Astrocyte of the hippocampus (primary cell): Measurements from ENCODE around the gene ARHGEF10L.
A peak's percentile ranks its signal among the peaks of the same experiment; 100 is the strongest.

ENCODE experiments used
- DNase-seq: peaks from one replicate; pipeline ENCODE4 v3.0.0; 2011; ENCODE audit warnings: low read depth, low spot score

Gene ARHGEF10L

GRCh38 chr1:17523321-17524041 is 16.0 kb upstream of the ARHGEF10L start:
- no peak for DNase-seq

- DNase-seq = no peak
These were observed 14.9 kb upstream of the ARHGEF10L start for GRCh38 chr1:17524645-17525044.

GRCh38 chr1:17525996-17526686 is 13.4 kb upstream of the ARHGEF10L start:
- DNase-seq = no peak

DNA sequence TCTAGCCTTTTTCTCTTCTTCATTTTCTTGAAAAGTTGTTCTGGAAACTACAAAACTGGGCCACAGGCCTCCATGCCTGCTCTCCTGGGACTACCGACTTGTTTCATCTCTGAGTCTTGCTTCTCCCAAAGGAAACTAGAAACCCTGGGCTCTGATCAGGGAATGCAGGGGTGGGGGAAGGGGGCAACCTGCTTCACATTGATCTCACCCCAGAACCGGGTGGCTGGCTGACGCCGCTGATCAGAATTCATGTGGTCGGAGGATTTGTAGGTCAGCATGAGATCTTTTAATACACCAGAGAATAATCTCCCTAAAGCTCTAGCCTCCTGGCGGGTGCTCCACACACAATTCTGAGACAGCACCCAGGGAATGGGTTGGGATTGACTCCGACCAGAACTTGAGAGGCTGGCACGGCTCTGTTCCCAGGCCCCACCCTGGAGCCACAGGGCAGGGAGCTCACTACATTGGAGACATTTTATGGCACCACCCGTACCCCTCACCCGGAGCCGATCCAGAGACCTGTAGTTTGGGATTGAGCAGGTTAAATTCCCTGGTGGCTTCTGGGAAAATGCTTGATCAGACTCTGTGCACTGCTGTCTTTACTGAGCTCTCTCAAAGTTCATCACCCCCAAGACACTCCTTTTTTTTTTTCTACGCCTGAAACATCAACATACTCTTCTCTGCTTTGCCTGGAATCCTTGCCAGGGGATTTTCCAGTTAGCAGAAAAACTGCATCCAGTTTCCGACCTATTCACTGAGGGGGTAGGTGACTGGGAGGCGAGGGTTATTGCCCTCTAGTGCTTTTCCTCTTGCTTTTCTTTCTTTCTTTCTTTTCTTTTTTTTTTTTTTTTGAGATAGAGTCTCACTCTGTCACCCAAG is 12.2 kb upstream of the ARHGEF10L start:
- DNase-seq = peak; percentile 48

DNA sequence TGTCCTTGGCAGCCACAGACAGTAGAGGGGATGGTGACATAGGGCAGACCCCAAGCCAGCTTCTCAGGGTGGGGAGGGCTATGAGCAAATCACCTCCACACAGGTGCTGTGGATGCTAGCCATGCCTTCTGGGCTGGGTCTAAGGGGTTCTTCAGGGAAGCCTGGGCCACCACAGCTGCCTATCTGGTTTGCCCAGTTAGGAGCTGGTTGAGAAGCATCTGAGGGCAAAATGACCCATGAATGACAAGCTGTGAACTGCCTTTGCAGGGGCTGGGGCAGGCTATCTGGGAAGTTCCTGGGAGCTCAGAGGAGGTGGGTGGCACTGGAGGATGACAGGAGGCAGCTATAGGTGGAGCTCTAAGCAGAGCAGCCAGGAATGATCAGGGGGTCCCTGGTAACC is 10.1 kb upstream of the ARHGEF10L start:
- DNase-seq = no peak

GRCh38 chr1:17531343-17531681 is 8.2 kb upstream of the ARHGEF10L start:
- DNase-seq = no peak

DNA sequence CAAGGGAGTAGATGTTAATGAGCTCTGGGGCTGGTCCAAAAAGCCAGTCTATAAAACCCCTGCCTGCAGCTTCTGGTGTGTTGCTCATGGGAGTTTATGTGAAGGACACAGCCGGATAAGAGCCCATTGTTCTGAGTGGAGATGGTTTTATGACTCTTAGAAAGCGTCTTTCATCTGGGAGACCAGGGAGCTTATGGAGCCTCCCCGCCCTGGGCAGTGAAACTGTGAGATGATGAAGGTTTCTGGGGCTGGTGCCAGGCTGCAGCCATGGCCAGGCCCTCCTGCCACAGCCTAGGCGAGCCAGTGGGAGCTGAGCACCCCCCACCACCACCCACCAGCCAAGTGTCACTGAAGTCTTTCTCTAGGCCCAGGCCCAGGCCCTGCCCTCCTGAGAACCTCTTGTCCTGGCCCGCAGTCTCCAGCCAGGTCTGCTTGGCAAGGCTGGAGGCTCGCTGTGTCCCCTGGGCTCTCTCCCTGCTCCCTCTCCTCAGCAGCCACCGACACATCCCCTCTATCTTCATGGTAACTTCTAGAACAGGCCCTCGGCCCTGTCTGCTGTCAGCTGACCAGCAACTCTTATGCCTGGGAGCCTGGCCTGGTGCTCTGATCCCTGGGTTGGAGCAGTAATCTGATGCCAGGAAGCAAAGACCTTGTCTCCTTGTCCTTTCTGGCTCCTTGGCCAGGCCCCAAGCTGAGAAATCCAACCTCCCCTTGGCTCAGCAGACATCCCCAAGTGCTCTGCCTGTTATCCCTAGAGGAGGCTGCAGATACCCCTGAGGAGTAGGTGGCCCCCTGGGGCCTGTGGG is 7.6 kb upstream of the ARHGEF10L start:
- DNase-seq = peak; percentile 67

DNA sequence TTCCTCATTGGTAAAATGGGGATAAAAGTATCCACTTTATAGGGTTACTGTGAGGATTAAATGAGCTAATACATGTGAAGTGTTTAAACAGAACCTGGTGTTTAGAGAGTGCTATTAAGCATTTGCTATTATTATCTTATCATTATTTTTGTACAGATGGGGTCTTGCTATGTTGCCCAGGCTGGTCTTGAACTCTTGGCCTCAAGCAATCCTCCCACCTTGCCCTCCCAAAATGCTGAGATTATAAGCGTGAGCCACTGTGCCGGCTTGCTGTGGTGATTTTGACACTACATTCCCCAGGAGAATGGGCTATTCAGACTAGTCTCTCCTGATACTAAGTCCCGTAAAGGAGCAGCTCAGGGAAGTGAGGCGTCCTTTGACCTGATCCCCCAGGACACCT is 6.3 kb upstream of the ARHGEF10L start:
- DNase-seq = no peak

GRCh38 chr1:17535300-17535936 is 4.1 kb upstream of the ARHGEF10L start:
- DNase-seq = no peak

DNA sequence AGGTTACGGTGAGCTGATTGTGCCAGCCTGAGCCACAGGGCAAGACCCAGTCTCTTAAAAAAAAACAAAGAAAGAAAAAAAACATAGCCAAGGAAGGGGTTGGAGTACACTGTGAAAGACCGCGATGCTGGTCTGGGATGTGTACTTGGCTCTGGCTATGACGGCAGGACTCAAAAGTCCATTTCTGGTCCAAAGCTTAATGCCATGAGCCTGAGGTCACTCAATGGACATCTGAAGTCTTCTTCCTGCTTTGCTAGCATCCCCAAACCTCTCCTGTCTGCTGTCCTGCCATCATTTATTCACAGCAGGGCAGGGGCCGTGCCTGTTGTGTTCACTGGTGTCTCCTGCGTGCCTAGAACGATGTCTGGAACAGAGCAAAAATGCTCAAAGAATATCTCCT is 1.5 kb upstream of the ARHGEF10L start:
- DNase-seq = peak; percentile 22

DNA sequence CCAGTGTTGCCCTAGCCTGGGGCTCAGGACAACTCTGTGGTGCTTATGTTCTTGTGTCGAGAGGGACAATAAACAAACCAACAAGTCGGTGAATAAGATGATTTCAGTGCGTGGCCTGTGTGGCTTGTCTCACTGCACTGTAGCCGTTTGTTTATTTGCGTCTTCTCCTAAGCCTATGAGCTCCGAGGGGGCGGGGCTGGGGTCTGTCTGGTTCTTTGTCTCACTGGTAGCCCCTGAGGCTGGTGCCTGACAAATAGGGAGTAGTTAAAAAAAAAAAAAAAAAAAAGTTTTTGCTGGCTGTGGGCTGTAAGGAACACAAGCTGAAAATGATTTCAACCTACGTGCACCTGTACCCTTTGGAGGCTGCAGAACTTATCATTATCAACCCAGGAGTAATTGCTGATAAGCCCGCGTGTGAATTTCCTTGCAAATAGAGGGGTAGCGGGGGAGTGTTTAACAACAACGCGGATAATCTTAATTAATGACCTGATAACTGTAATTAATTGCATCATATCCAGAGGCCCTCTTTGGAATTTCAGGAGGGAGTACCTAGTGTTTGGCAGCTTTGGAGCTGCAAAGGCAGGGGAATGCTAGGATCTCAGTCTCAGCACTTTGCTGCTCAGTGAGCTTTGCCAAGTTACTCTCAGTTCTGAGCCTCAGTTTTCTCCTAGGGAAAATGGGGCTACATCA is 925 bp upstream of the ARHGEF10L start:
- peak; percentile 65 for DNase-seq

DNA sequence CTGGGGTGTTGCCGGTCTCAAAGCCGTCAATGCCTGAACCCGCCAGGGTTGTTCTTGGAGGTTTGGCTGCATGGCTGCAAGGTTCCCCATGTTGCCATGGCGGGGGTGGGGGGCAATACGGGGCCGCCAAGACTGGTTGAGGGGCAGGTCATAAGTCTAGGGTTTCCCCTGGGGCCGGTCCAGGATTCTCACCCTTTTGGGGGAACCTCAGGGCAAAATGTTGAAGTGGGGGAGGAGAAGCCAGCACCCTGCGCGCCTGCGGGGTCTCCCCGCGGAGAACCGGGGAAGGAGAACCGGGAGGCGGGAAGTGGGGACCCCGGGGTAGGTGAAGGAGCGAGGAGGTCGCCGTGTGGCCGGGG is 401 bp upstream of the ARHGEF10L start:
- DNase-seq = no peak

DNA sequence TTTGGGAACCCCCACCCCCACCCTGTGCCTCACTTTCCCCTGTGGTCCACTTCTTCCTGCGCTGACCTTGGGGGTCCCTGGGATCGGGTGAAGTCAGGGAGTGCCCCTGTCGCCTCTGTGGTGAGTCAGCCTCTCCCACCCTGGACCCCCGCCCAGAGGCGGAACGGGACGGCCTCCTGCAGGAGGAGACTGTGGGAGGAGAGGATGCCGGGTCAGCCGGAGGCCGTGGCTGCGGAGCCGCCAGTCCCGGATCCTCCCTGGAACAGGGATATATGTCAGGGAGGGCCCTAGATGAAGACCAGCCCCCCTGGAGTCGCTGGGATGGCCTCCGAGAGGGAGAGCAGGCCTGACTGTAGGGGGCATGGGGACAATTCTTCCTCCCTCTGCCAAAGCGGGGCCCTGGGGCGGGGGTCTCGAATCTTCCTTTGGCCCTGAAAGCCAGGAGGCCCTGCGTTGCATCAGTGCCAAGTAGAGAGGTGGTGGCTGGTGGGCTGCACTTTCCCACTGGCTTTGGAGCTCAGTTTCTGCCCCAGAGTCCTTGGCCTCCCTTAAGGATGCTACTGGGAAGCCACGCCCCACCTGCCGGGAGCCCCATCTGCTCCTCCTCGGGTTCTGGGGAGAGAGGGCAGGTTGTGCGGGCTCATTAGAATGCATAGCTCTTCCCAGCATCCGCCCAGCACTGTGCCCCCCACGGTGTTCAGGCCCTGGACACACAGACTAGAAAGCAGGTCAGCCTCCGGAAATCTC is 930 bp downstream of the ARHGEF10L start:
- DNase-seq = peak; percentile 72

GRCh38 chr1:17542645-17543044 is 3.1 kb downstream of the ARHGEF10L start:
- no peak for DNase-seq

DNA sequence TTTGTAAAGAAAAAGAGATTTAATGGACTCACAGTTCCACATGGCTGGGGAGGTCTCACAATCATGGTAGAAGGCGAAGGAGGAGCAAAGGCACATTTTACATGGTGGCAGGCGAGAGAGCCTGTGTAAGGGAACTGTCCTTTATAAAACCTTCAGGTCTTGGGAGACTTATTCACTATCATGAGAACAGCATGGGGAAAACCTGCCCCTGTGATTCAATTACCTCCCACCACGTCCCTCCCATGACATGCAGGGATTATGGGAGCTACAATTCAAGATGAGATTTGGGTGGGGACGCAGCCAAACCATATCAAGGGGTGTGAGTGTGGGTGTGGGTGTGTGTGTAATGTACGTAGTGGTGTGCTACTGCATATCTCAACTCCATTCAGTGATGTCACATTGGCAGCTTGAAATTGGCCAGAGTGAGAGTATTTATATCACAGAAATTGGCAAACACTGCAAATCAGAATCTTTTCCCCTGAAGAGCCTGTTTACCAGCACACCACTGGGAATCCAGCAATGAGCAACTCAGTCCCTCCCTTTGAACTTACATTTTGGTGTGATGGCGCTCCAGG is 5.4 kb downstream of the ARHGEF10L start:
- no peak for DNase-seq

GRCh38 chr1:17545356-17545755 is 5.9 kb downstream of the ARHGEF10L start:
- peak; percentile 34 for DNase-seq

GRCh38 chr1:17546946-17547670 is 7.6 kb downstream of the ARHGEF10L start:
- peak; percentile 70 for DNase-seq

DNA sequence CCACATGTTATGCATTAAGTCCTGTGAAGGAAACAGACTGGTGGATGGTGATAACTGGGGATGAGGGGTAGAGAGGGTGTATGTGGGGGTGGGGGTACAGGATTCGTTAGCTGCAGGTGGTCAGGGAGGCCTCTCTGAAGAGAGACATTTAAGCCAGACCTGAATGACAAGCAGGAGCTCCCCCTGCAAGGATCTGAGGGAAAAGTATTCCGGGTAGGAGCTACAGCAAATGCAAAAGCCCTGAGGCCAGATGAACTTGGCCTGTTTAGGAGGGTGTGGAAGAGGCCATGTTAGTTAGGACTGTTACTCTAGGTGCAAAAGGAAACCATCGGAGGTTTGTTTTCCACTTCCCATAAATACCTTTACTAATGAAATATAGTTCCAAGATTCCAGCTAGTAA is 9.9 kb downstream of the ARHGEF10L start:
- DNase-seq = no peak
